RWPE1 (cell line): ENCODE measurements around the gene PMFBP1.

ENCODE experiments used
- CTCF ChIA-PET: fragments of 350-600 bp; sonication (Branson Sonifier 250); formaldehyde crosslinking; extraction: SDS; loops from one replicate; lab custom pipeline; 2021; lab: Yijun Ruan, JAX
- POLR2A ChIA-PET: fragments of 400-600 bp; formaldehyde crosslinking; extraction: SDS; loops from one replicate; lab custom pipeline; 2020; ENCODE audit warnings: antibody characterized with exemption; ENCODE audit not compliant: low non-redundant PET; lab: Yijun Ruan, JAX
- DNase-seq: peaks from one replicate; pipeline ENCODE4 v3.0.0; 2012; ENCODE audit warnings: low spot score
- H3K27ac ChIP-seq: fragments of 450-650 bp; 2 replicates; pipeline ENCODE4 v1.5.1; 2017
- CTCF ChIP-seq: fragments of 450-650 bp; conservative IDR thresholded peaks from 2 replicates; pipeline ENCODE4 v1.5.1; 2017; ENCODE audit warnings: low read depth, mild to moderate bottlenecking

PMFBP1 gene

GRCh38 chr16:72112906-72113615 lies 58.9 kb downstream of the PMFBP1 start:
- peak overlapping the region; percentile 40; the same call in 1 of the 2 replicates for H3K27ac ChIP-seq
- POLR2A ChIA-PET = no interaction called here
- peak; percentile 13 for DNase-seq
- CTCF ChIA-PET = no interaction called here
- no peak for TF ChIP-seq CTCF

- H3K27ac ChIP-seq = no peak overlapping the region; the same call in 1 of the 2 replicates
- POLR2A ChIA-PET = no interaction called here
- DNase-seq = no peak
- CTCF ChIA-PET = no interaction called here
- no peak for TF ChIP-seq CTCF
Measured at GRCh38 chr16:72112452-72112792, 59.5 kb downstream of the PMFBP1 start.

- H3K27ac ChIP-seq = no peak overlapping the region; the same call in 1 of the 2 replicates
- POLR2A ChIA-PET = no interaction called here
- CTCF ChIA-PET = interaction anchor here (0.6 to 0.7 kb wide), 2 partner anchors 12 to 766 kb away, joined by 3 read pairs; no protein-coding TSS in a partner anchor
- no peak for TF ChIP-seq CTCF
- peak; percentile 25 for DNase-seq
Measured at GRCh38 chr16:72111657-72112451, 60.1 kb downstream of the PMFBP1 start.

- TF ChIP-seq CTCF = no peak
- POLR2A ChIA-PET = no interaction called here
- CTCF ChIA-PET = interaction anchor here (0.6 to 0.7 kb wide), 2 partner anchors 12 to 767 kb away, joined by 3 read pairs; no protein-coding TSS in a partner anchor
Measured at GRCh38 chr16:72110662-72111615, 61.0 kb downstream of the PMFBP1 start.

GRCh38 chr16:72109966-72110530 lies 61.9 kb downstream of the PMFBP1 start:
- no peak overlapping the region for H3K27ac ChIP-seq
- no peak for DNase-seq
- CTCF ChIA-PET = no interaction called here
- no peak for TF ChIP-seq CTCF
- POLR2A ChIA-PET = interaction anchor here (0.6 kb wide), 1 partner anchor 158 kb away, joined by 3 read pairs; no protein-coding TSS in a partner anchor

More at GRCh38 chr16:72110662-72111615, 61.0 kb downstream of the PMFBP1 start:
- no peak for DNase-seq
- no peak overlapping the region for H3K27ac ChIP-seq

GRCh38 chr16:72109300-72109699 lies 62.7 kb downstream of the PMFBP1 start:
- DNase-seq = no peak
- TF ChIP-seq CTCF = no peak
- no peak overlapping the region for H3K27ac ChIP-seq
- ChIA-PET CTCF (no interaction called here), POLR2A (no interaction called here)
